ENCODE data around the gene ARPC3.
"Not testable (repeated sequence)": the region's sequence is repeated elsewhere in the genome, so short reads cannot be mapped to it uniquely, and the experiment has no call there.

The ARPC3 gene

DNA sequence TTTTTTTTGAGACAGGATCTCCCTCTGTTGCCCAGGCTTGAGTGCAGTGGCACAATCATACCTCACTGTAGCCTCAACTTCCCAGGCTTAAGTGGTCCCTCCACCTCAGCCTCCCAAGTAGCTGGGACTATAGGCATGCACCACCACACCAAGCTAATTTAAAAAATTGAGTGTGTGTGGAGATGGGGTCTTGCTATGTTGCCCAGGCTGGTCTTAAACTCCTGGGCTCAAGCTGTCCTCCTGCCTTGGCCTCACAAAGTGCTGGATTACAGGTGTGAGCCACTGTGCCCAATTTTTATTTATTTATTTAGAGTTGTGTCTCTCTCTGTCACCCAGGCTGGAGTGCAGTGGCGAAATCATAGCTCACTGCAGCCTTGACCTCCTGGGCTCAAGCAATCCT lies 29.5 kb downstream of the ARPC3 start:
- not testable (repeated sequence) for DNase-seq (ENCODE audit: low read depth in 1 of 2, low spot score in 1 of 2)

DNA sequence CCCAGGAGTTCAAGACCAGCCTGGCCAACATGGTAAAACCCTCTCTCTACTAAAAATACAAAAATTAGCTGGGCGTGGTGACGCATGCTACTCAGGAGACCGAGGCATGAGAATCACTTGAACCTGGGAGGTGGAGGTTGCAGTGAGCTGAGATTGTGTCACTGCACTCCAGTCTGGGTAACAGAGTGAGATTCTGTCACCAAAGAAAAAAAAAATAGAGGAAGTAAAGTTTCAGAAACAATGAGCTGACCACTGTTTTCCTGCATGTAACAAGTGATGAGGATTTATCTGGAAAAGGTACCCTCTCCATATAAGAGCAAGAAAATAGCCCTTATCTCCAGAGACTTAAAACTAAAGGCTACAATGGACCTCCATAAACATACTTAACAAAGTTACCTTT lies 33.0 kb downstream of the ARPC3 start:
- not testable (repeated sequence) for DNase-seq (ENCODE audit: low read depth in 1 of 2, low spot score in 1 of 2)

DNA sequence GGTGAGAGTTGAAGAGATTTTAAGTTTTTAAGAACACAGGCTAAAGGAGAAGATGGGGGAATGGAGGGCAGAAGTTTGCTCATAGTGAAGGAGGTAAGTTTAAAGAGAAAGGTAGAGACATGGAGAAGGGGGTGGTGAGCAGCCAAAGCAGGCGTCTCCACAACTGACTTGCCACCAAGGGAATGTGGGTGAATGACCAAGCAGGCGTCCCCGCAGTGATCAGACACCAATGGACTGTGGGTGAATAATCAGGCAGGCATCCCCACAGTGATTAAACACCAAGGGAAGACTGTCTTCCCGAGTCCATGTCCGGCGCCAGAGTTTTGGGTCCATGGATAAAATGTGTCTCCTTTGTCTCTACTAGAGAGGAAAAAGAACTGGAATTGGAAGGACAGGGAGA lies 40.1 kb downstream of the ARPC3 start:
- DNase-seq (ENCODE audit: low read depth in 1 of 2, low spot score in 1 of 2), result not testable (repeated sequence)

DNA sequence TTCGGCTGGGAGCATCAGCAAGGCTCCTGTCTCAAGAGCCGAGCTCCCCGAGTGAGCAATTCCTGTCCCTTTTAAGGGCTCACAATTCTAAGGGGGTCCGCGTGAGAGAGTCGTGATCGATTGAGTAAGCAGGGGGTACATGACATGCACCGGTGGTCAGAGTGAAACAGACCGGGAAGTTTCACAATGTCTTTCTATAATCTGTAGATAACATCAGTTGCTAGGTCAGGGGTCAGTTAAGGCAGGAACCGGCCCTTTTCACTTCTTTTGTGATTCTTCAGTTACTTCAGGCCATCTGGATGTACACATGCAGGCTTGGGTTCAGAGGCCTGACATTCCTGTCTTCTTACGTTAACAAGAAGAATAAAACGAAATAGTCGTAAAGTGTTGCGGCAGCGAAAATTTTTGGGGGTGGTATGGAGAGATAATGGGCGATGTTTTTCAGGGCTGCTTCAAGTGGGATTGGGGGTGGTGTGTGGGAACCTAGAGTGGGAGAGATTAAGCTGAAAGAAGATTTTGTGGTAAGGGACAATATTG lies 44.9 kb downstream of the ARPC3 start:
- not testable (repeated sequence) for DNase-seq (ENCODE audit: low read depth in 1 of 2, low spot score in 1 of 2)

DNA sequence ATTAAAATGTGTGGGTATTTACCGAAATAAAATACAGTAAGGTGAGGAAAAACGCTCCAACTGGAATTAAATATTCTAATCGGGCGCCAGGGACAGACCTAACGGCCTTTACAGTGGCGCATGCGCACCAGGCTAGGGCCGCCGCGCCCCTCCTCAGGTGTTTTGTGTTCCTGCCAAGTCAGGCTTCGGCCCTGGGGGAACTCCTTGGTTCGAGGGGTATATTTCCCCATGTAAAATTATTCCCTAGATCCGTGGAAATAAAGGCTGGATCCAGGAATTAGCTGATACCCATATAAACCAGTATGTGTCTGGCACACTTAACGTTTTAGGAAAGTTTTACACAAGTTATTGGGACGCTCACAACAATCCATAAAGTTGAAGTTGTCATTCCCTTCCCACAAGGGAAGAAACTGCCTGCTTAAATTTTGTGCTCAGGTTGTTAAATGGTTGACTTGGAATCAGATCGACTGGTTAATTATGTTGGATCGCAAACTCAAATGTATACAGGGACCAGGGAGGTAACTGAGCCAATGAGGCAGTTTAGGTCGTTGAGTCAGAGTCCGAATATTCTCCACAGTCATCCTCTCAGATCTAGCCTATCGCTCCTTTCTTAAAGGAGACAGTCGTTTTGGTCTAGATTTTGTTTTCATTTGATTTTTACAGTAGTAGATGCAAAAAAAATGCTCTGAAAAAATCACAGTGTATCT lies 46.0 kb downstream of the ARPC3 start:
- peak; percentile 57 to 62 for DNase-seq (ENCODE audit: low read depth in 1 of 2, low spot score in 1 of 2)

DNA sequence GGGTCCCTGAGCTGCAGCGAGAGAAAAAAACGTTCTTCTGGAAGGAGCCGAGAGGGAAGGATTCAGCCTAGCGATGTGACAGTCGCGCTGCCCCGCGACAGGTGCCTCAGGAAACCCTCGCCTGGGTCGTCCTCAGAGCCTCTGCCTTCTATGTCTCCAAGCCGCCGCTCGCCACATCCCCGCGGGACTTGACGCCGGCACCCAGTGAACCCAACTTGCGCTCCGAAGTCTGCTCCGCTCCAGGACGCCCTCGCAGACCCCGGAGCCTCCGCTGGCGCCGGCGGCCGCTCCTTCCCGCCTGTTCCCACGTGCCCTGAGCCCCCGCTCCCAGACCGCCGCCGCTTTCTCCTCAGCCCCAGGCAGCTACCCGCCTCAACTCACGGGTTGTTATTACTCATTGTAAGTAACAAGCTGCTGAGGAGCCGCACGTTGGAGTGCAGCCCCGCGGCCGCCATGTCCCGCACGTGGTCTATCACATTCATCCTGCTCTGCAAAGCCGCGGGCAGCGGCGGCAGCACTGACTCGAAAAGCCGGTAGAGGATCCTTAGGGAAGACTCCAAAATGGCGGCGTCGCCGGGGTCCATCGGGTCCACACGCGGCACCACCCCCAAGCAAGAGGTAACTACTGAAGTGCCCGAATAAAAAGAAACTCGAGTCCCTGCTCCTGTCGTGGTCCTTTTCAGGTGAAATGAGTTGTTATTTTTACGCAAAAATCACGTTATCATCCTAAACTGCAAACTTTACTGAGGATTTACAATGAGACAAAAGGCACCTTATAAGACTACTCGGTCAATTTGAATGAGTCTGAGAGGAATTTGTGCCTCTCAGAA lies 46.8 kb downstream of the ARPC3 start, which contains the start of gene ANAPC7:
Gene ANAPC7 (minus strand): TSS at position 563 of the 830 bp plus-strand sequence. CDS start 81 bp downstream, at position 482.
- DNase-seq (ENCODE audit: low read depth in 1 of 2, low spot score in 1 of 2), result peak; percentile 73 to 77

Data from activated T-helper 1 cell treated with anti-CD3 and anti-CD28 coated beads, Interleukin-2, amount 50 U/mL, for 16 hours (primary cell).